ENCODE data around the gene SERPINA5.
"Not testable (repeated sequence)": the region's sequence is repeated elsewhere in the genome, so short reads cannot be mapped to it uniquely, and the experiment has no call there.

The SERPINA5 gene

GRCh38 chr14:94573475-94574277 is 7.5 kb upstream of the SERPINA5 start:
- no peak for DNase-seq (ENCODE audit: low spot score)

- no peak for DNase-seq (ENCODE audit: low spot score)
These were observed 6.9 kb upstream of the SERPINA5 start for GRCh38 chr14:94574336-94574735.

GRCh38 chr14:94575730-94576585 is 5.3 kb upstream of the SERPINA5 start:
- DNase-seq (ENCODE audit: low spot score) = no peak

- not testable (repeated sequence) for DNase-seq (ENCODE audit: low spot score)
These were observed 3.8 kb upstream of the SERPINA5 start for GRCh38 chr14:94577472-94577871.

GRCh38 chr14:94578712-94579111 is 2.5 kb upstream of the SERPINA5 start:
- no peak for DNase-seq (ENCODE audit: low spot score)

GRCh38 chr14:94582199-94582750 is 1.0 kb downstream of the SERPINA5 start:
- no peak for DNase-seq (ENCODE audit: low spot score)

GRCh38 chr14:94582851-94583250 is 1.6 kb downstream of the SERPINA5 start:
- no peak for DNase-seq (ENCODE audit: low spot score)

- no peak for DNase-seq (ENCODE audit: low spot score)
These were observed 2.3 kb downstream of the SERPINA5 start for GRCh38 chr14:94583557-94583956.

GRCh38 chr14:94584591-94585280 is 3.5 kb downstream of the SERPINA5 start:
- DNase-seq (ENCODE audit: low spot score) = no peak

- no peak for DNase-seq (ENCODE audit: low spot score)
These were observed 5.4 kb downstream of the SERPINA5 start for GRCh38 chr14:94586635-94587034.

- DNase-seq (ENCODE audit: low spot score) = no peak
These were observed 7.1 kb downstream of the SERPINA5 start for GRCh38 chr14:94588311-94588710.

- DNase-seq (ENCODE audit: low spot score) = no peak
These were observed 9.8 kb downstream of the SERPINA5 start for GRCh38 chr14:94591073-94591472.

GRCh38 chr14:94591871-94592270 is 10.6 kb downstream of the SERPINA5 start:
- DNase-seq (ENCODE audit: low spot score) = no peak

GRCh38 chr14:94592457-94592856 is 11.2 kb downstream of the SERPINA5 start:
- no peak for DNase-seq (ENCODE audit: low spot score)

- DNase-seq (ENCODE audit: low spot score) = no peak
These were observed 12.1 kb downstream of the SERPINA5 start for GRCh38 chr14:94593376-94593748.

GRCh38 chr14:94593749-94594431 is 12.7 kb downstream of the SERPINA5 start:
- no peak for DNase-seq (ENCODE audit: low spot score)

GRCh38 chr14:94594441-94594840 is 13.2 kb downstream of the SERPINA5 start:
- DNase-seq (ENCODE audit: low spot score) = no peak

- DNase-seq (ENCODE audit: low spot score) = no peak
These were observed 14.7 kb downstream of the SERPINA5 start for GRCh38 chr14:94595912-94596311.

GRCh38 chr14:94596361-94596760 is 15.1 kb downstream of the SERPINA5 start:
- DNase-seq (ENCODE audit: low spot score) = no peak

GRCh38 chr14:94597788-94598187 is 16.6 kb downstream of the SERPINA5 start:
- DNase-seq (ENCODE audit: low spot score) = no peak

GRCh38 chr14:94598506-94598815 is 17.2 kb downstream of the SERPINA5 start:
- no peak for DNase-seq (ENCODE audit: low spot score)
